Activated B cell treated with CpG ODN at 0.5 μM for 24 hours (primary cell): ENCODE data around the gene CERK. TPM values are rescaled to one million over a fixed set of nuclear protein-coding genes. Genes with fewer than 3 reads are reported as not detected.

Experiments
- ATAC-seq: fragments of 200-7000 bp; cut with Tn5 transposase; one replicate; pipeline ENCODE4 v1.10.0; 2021; ENCODE audit warnings: low read depth, mild to moderate bottlenecking, moderate library complexity
- CTCF ChIA-PET: fragments of 350-600 bp; sonication (Branson Sonifier 250); formaldehyde crosslinking; loops from one replicate; lab custom pipeline; 2021; ENCODE audit warnings: antibody characterized with exemption; lab: Charles Lee
- POLR2A ChIA-PET: fragments of 350-600 bp; sonication (Branson Sonifier 250); formaldehyde crosslinking; loops from one replicate; lab custom pipeline; 2021; ENCODE audit warnings: antibody characterized with exemption; lab: Charles Lee
- DNase-seq: peaks from one replicate; pipeline ENCODE4 v3.0.0; 2022
- H3K27ac Mint-ChIP-seq: one replicate; pipeline ENCODE4 v1.8.0; 2020; ENCODE audit warnings: mixed read lengths
- H3K27me3 Mint-ChIP-seq: one replicate; pipeline ENCODE4 v1.8.0; 2021; ENCODE audit warnings: mixed read lengths
- H3K36me3 Mint-ChIP-seq: one replicate; pipeline ENCODE4 v1.8.0; 2021; ENCODE audit warnings: low read depth, mixed read lengths
- H3K4me1 Mint-ChIP-seq: one replicate; pipeline ENCODE4 v1.8.0; 2021; ENCODE audit warnings: mixed read lengths
- H3K4me3 Mint-ChIP-seq: one replicate; pipeline ENCODE4 v1.8.0; 2020; ENCODE audit warnings: mild to moderate bottlenecking, mixed read lengths
- H3K9me3 Mint-ChIP-seq: one replicate; pipeline ENCODE4 v1.8.0; 2020; ENCODE audit warnings: mixed read lengths
- CTCF ChIP-seq: fragments of 200-600 bp; IDR thresholded peaks from one replicate; pipeline ENCODE4 v1.8.0; 2022; ENCODE audit warnings: antibody characterized with exemption, mild to moderate bottlenecking
- intact Hi-C: fragments of 100-400 bp; cut with micrococcal nuclease; formaldehyde crosslinking; loops from one replicate; pipeline ENCODE4 v1.15.1; 2024
- total RNA-seq: library from RNA; stranded (reverse); gene quantifications from 2 replicates; pipeline ENCODE4 v1.2.3, GENCODE V29; 2022

The CERK gene
- total RNA-seq, 1 donor from 2014 or later: 13.8 TPM

GRCh38 chr22:46726066-46726985, 11.7 kb downstream of the CERK start:
- peaks cover 45% of the 10 kb centered on the region for H3K36me3 Mint-ChIP-seq
- CTCF ChIA-PET: no interaction called here
- POLR2A ChIA-PET: interaction anchor here (0.6 kb wide), 1 partner anchor 1477 kb away, joined by 4 read pairs; no protein-coding TSS in a partner anchor

GRCh38 chr22:46725096-46725495, 13.0 kb downstream of the CERK start:
- intact Hi-C loops: no loop called here

More at GRCh38 chr22:46726066-46726985, 11.7 kb downstream of the CERK start:
- Mint-ChIP-seq H3K27ac (no peak overlapping the region), H3K9me3 (no peaks in the 10 kb centered on the region), H3K4me1 (peaks cover 33% of the 10 kb centered on the region), H3K27me3 (no peaks in the 10 kb centered on the region), H3K4me3 (no peak overlapping the region)
- ATAC-seq (no peak), DNase-seq (no peak)
- no peak for TF ChIP-seq CTCF
- intact Hi-C loops: no loop called here

GRCh38 chr22:46723882-46724281, 14.2 kb downstream of the CERK start:
- H3K27ac Mint-ChIP-seq: no peak overlapping the region
- ATAC-seq: no peak
- H3K36me3 Mint-ChIP-seq: peaks cover 56% of the 10 kb centered on the region
- ChIA-PET POLR2A (no interaction called here), CTCF (no interaction called here)
- no peak overlapping the region for H3K4me3 Mint-ChIP-seq
- no peaks in the 10 kb centered on the region for H3K27me3 Mint-ChIP-seq
- H3K9me3 Mint-ChIP-seq: no peaks in the 10 kb centered on the region
- no peak for TF ChIP-seq CTCF
- peaks cover 26% of the 10 kb centered on the region for H3K4me1 Mint-ChIP-seq
- DNase-seq: no peak
- intact Hi-C loops: no loop called here

More at GRCh38 chr22:46725096-46725495, 13.0 kb downstream of the CERK start:
- no peak for ATAC-seq
- H3K36me3 Mint-ChIP-seq: peaks cover 46% of the 10 kb centered on the region
- TF ChIP-seq CTCF: no peak
- ChIA-PET CTCF (no interaction called here), POLR2A (interaction anchor here (0.6 kb wide), 1 partner anchor 113 kb away, joined by 4 read pairs; no protein-coding TSS in a partner anchor)
- no peaks in the 10 kb centered on the region for H3K27me3 Mint-ChIP-seq
- no peak for DNase-seq
- H3K4me1 Mint-ChIP-seq: peaks cover 29% of the 10 kb centered on the region
- no peak overlapping the region for H3K27ac Mint-ChIP-seq
- no peaks in the 10 kb centered on the region for H3K9me3 Mint-ChIP-seq
- H3K4me3 Mint-ChIP-seq: no peak overlapping the region

GRCh38 chr22:46721501-46722085, 16.5 kb downstream of the CERK start:
- CTCF ChIA-PET: no interaction called here
- Mint-ChIP-seq H3K4me3 (no peak overlapping the region), H3K27ac (no peak overlapping the region), H3K27me3 (no peaks in the 10 kb centered on the region), H3K4me1 (peaks cover 9% of the 10 kb centered on the region), H3K36me3 (peaks cover 69% of the 10 kb centered on the region), H3K9me3 (no peaks in the 10 kb centered on the region)
- POLR2A ChIA-PET: no interaction called here
- ATAC-seq (no peak), DNase-seq (no peak)
- intact Hi-C loops: no loop called here
- TF ChIP-seq CTCF: no peak

GRCh38 chr22:46719921-46720320, 18.1 kb downstream of the CERK start:
- CTCF ChIA-PET: interaction anchor here (1.1 kb wide), 1 partner anchor 156 kb away, joined by 3 read pairs; no protein-coding TSS in a partner anchor

More at GRCh38 chr22:46719921-46720320, 18.1 kb downstream of the CERK start:
- Mint-ChIP-seq H3K36me3 (peaks cover 64% of the 10 kb centered on the region), H3K4me3 (no peak overlapping the region), H3K27ac (no peak overlapping the region), H3K9me3 (no peaks in the 10 kb centered on the region), H3K4me1 (peaks cover 2% of the 10 kb centered on the region), H3K27me3 (no peaks in the 10 kb centered on the region)
- intact Hi-C loops: no loop called here
- DNase-seq: no peak
- TF ChIP-seq CTCF: no peak
- no peak for ATAC-seq
- POLR2A ChIA-PET: interaction anchor here (0.9 kb wide), 1 partner anchor 156 kb away, joined by 3 read pairs; no protein-coding TSS in a partner anchor
